ENCODE results near the gene ARHGEF2. TPM values are rescaled to one million over a fixed set of nuclear protein-coding genes. Genes with fewer than 3 reads are reported as not detected.

The ARHGEF2 gene
- total and polyA plus RNA-seq, 9 of the 15 experiments (the other 6 are each of a cell fraction or from before 2014, with no cell fraction given) = 7.1 to 162 (median 62.2) TPM

- TF ChIP-seq MLLT1 (IDR thresholded peaks at IDR 0.05) (peak; percentile 62 to 82), SMAD3 (CRISPR knock-in tag; conservative IDR thresholded peaks at IDR 0.05) (0 out of 2 replicates have a peak, but pooled peaks have one; percentile 26), MCM2 (IDR thresholded peaks at IDR 0.05; ENCODE audit: low read depth) (no peak), SMARCA5 (IDR thresholded peaks at IDR 0.05) (peak; percentile 73; the same call in 1 of the 2 replicates), SIX5 (IDR thresholded peaks at IDR 0.05; ENCODE audit: borderline replicate concordance in 1 of 2, insufficient read depth in 1 of 2, low read depth in 1 of 2, low read length in 2 of 2) (peak; percentile 30 to 37; a peak in 3 of 4 replicates), SMAD1 (IDR thresholded peaks at IDR 0.05; ENCODE audit: low read depth, low read length, partially characterized antibody) (peak; percentile 93), ZNF165 (CRISPR knock-in tag; IDR thresholded peaks at IDR 0.05; ENCODE audit: borderline replicate concordance) (no peak), HOXB6 (CRISPR knock-in tag; IDR thresholded peaks at IDR 0.05; ENCODE audit: borderline replicate concordance) (no peak), CGGBP1 (CRISPR knock-in tag; IDR thresholded peaks at IDR 0.05) (peak; percentile 44; the same call in 1 of the 2 replicates), ZNF551 (CRISPR knock-in tag; IDR thresholded peaks at IDR 0.05) (no peak), SETDB1 (IDR thresholded peaks at IDR 0.05; ENCODE audit: low read length) (no peak), ZNF274 (IDR thresholded peaks at IDR 0.05; ENCODE audit: borderline replicate concordance, low read depth, low read length) (no peak), TEAD2 (tag; IDR thresholded peaks at IDR 0.05) (no peak), ZZZ3 (IDR thresholded peaks at IDR 0.05) (peak; percentile 93), PRMT5 (CRISPR knock-in tag; IDR thresholded peaks at IDR 0.05) (no peak), SMARCC2 (IDR thresholded peaks at IDR 0.05; ENCODE audit: low read depth) (no peak; the same call in 1 of the 2 replicates), ZNF507 (tag; conservative IDR thresholded peaks at IDR 0.05) (no peak), NUFIP1 (IDR thresholded peaks at IDR 0.05; ENCODE audit: partially characterized antibody) (no peak), EZH2 (IDR thresholded peaks at IDR 0.05; ENCODE audit: borderline replicate concordance, low read depth, low read length) (no peak), NRF1 (conservative IDR thresholded peaks at IDR 0.05 in 1 of 2, IDR thresholded peaks at IDR 0.05 in 1 of 2) (peak; percentile 49 to 61; a peak in 3 of 4 replicates), ZNF24 (IDR thresholded peaks at IDR 0.05) (no peak), PHB2 (IDR thresholded peaks at IDR 0.05; ENCODE audit: low read depth) (0 out of 2 replicates have a peak, but pooled peaks have one; percentile 1), ARID1B (IDR thresholded peaks at IDR 0.05) (peak; percentile 50; the same call in 1 of the 2 replicates), PML (IDR thresholded peaks at IDR 0.05; ENCODE audit: low read length) (peak; percentile 92), GABPB1 (CRISPR knock-in tag; IDR thresholded peaks at IDR 0.05) (peak; percentile 97), UBTF (IDR thresholded peaks at IDR 0.05; ENCODE audit: borderline replicate concordance in 1 of 2, low read depth in 2 of 2, low read length in 2 of 2) (0 out of 4 replicates have a peak, but pooled peaks of 1 of the 2 experiments have one; percentile 6), ZNF785 (CRISPR knock-in tag; IDR thresholded peaks at IDR 0.05) (no peak)
Measured at GRCh38 chr1:155934097-155934935, 44.0 kb downstream of the ARHGEF2 start, which contains the start of gene KHDC4 (continued).

Measured in K562 (cell line).